Gastrocnemius medialis (tissue), 4 donors: ENCODE results near the gene MUSK.

Experiments
- POLR2A ChIP-seq, 2 donors: fragments of 450-650 bp; IDR thresholded peaks; one replicate each; pipeline ENCODE4 v1.6.1; 2017; ENCODE audit warnings: antibody characterized with exemption in 2 of 2, mild to moderate bottlenecking in 2 of 2, moderate library complexity in 2 of 2
- TF ChIP-seq, protein P1 (sequence below), 5 experiments: fragments of 450-650 bp in 3 of 5; fragments of 200-600 bp in 2 of 5; sonication (generic) in 2 of 5; IDR thresholded peaks in 4 of 5; conservative IDR thresholded peaks in 1 of 5; 1 replicate in 4 of 5; 2 replicates in 1 of 5; pipeline ENCODE4 v1.5.1; 2016 to 2019; ENCODE audit warnings: antibody characterized with exemption in 5 of 5, mild to moderate bottlenecking in 3 of 5, moderate library complexity in 3 of 5

DNA sequence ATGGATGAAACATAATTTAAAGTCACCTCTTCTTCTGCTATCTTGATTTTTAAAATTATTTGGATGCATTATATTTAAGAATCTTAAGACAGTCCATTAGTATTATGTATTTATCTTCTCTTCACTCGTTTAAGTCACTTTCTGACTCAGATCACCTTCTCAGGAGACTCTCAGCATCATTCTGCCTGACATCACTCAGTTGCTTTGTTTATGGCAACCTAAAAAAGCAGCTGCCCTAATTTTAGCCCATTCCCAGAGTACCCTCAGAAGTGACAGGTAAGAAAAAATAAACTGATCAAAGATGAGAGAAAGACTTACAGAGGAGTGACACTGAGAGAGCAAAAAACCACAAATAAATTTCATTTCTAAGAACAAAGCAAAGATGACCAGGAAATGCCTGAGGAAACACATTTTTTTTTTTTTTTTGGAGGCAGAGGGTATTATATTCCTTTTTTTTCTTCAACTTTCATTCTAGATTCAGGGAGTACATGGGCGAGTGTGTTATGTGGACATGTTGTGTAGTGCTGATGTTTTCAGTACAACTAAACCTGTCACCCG is 140.5 kb downstream of the MUSK start:
- TF ChIP-seq, protein P1, sequence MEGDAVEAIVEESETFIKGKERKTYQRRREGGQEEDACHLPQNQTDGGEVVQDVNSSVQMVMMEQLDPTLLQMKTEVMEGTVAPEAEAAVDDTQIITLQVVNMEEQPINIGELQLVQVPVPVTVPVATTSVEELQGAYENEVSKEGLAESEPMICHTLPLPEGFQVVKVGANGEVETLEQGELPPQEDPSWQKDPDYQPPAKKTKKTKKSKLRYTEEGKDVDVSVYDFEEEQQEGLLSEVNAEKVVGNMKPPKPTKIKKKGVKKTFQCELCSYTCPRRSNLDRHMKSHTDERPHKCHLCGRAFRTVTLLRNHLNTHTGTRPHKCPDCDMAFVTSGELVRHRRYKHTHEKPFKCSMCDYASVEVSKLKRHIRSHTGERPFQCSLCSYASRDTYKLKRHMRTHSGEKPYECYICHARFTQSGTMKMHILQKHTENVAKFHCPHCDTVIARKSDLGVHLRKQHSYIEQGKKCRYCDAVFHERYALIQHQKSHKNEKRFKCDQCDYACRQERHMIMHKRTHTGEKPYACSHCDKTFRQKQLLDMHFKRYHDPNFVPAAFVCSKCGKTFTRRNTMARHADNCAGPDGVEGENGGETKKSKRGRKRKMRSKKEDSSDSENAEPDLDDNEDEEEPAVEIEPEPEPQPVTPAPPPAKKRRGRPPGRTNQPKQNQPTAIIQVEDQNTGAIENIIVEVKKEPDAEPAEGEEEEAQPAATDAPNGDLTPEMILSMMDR (IDR thresholded peaks at IDR 0.05 in 4 of 5, conservative IDR thresholded peaks at IDR 0.05 in 1 of 5): no peak
- no peak for TF ChIP-seq POLR2A (IDR thresholded peaks at IDR 0.05)
